Neural cell (in vitro differentiated cells): ENCODE results near the gene DHRS1. TPM values are rescaled to one million over a fixed set of nuclear protein-coding genes. Genes with fewer than 3 reads are reported as not detected.

Source experiments
- H2AFZ ChIP-seq: fragments of 200-600, 300-800 bp; sonication (generic), shearing (Covaris generic); 2 replicates; pipeline ENCODE4 v1.6.0; 2014; ENCODE audit warnings: low read depth, mild to moderate bottlenecking, antibody characterized with exemption, low read length, moderate library complexity
- H3F3A ChIP-seq: fragments of 200-600 bp; shearing (Covaris generic); 2 replicates; pipeline ENCODE4 v1.6.1; 2016; ENCODE audit warnings: mild to moderate bottlenecking, moderate library complexity, mixed read lengths, antibody characterized with exemption, low read length; ENCODE audit not compliant: insufficient read depth, poor library complexity, severe bottlenecking
- H3K27ac ChIP-seq: fragments of 200-600, 300-800 bp; sonication (generic), shearing (Covaris generic); 2 replicates; pipeline ENCODE4 v1.5.1; 2014; ENCODE audit warnings: mild to moderate bottlenecking, low read length, moderate library complexity
- H3K27me3 ChIP-seq: fragments of 300-800, 200-600 bp; sonication (generic), shearing (Covaris generic); 2 replicates; pipeline ENCODE4 v1.6.0; 2014; ENCODE audit warnings: mild to moderate bottlenecking, low read depth, low read length, moderate library complexity; ENCODE audit not compliant: insufficient read depth
- H3K36me3 ChIP-seq: fragments of 300-800, 200-600 bp; sonication (generic), shearing (Covaris generic); 2 replicates; pipeline ENCODE4 v1.5.1; 2014; ENCODE audit warnings: mild to moderate bottlenecking, antibody characterized with exemption, low read length, moderate library complexity; ENCODE audit not compliant: insufficient read depth
- H3K4me2 ChIP-seq: fragments of 300-800, 200-600 bp; sonication (generic), shearing (Covaris generic); 2 replicates; pipeline ENCODE4 v1.6.0; 2014; ENCODE audit warnings: mild to moderate bottlenecking, low read length
- H3K4me3 ChIP-seq: fragments of 300-800, 200-600 bp; sonication (generic), shearing (Covaris generic); 2 replicates; pipeline ENCODE4 v1.5.1; 2014; ENCODE audit warnings: mild to moderate bottlenecking, low read length, moderate library complexity
- H3K79me2 ChIP-seq: fragments of 200-600 bp; shearing (Covaris generic); replicated peaks from 2 replicates; pipeline ENCODE4 v1.6.0; 2014; ENCODE audit warnings: mild to moderate bottlenecking, low read length, moderate library complexity; ENCODE audit not compliant: insufficient read depth
- H3K9ac ChIP-seq: fragments of 300-800, 200-600 bp; sonication (generic), shearing (Covaris generic); 2 replicates; pipeline ENCODE4 v1.6.1; 2016; ENCODE audit warnings: mild to moderate bottlenecking, low read length, mixed read lengths
- H3K9me2 ChIP-seq: fragments of 200-600 bp; shearing (Covaris generic); 2 replicates; pipeline ENCODE4 v1.6.1; 2016; ENCODE audit warnings: mild to moderate bottlenecking, low read length, mixed read lengths; ENCODE audit not compliant: insufficient read depth
- H3K9me3 ChIP-seq: fragments of 200-600, 300-800 bp; sonication (generic), shearing (Covaris generic); 2 replicates; pipeline ENCODE4 v1.6.1; 2016; ENCODE audit warnings: mild to moderate bottlenecking, mixed run types, low read length, moderate library complexity, mixed read lengths
- H4K20me1 ChIP-seq: fragments of 200-600 bp; shearing (Covaris generic); 2 replicates; pipeline ENCODE4 v1.6.1; 2016; ENCODE audit warnings: mild to moderate bottlenecking, mixed run types; ENCODE audit not compliant: insufficient read depth
- EP300 ChIP-seq: fragments of 450-650 bp; conservative IDR thresholded peaks from 2 replicates; pipeline ENCODE4 v1.6.1; 2014; ENCODE audit warnings: antibody characterized with exemption, mild to moderate bottlenecking, moderate library complexity; ENCODE audit not compliant: poor library complexity, severe bottlenecking
- EZH2 ChIP-seq: fragments of 200-600, 300-800 bp; shearing (Covaris generic), sonication (generic); IDR thresholded peaks from 2 replicates; pipeline ENCODE4 v1.6.1; 2014; ENCODE audit warnings: antibody characterized with exemption, low read length, borderline replicate concordance, mild to moderate bottlenecking; ENCODE audit not compliant: insufficient read depth, poor library complexity, severe bottlenecking
- MXI1 ChIP-seq: fragments of 450-650 bp; conservative IDR thresholded peaks from 2 replicates; pipeline ENCODE4 v1.6.1; 2014; ENCODE audit warnings: antibody characterized with exemption, mild to moderate bottlenecking; ENCODE audit not compliant: poor library complexity, severe bottlenecking
- POLR2AphosphoS5 ChIP-seq: IDR thresholded peaks from 2 replicates; pipeline ENCODE4 v1.6.1; 2012
- RAD21 ChIP-seq: fragments of 450-650 bp; conservative IDR thresholded peaks from 2 replicates; pipeline ENCODE4 v1.6.1; 2014; ENCODE audit warnings: antibody characterized with exemption, mild to moderate bottlenecking, moderate library complexity
- REST ChIP-seq: IDR thresholded peaks from 2 replicates; pipeline ENCODE4 v1.6.1; 2012; ENCODE audit warnings: borderline replicate concordance
- SMC3 ChIP-seq: fragments of 450-650 bp; conservative IDR thresholded peaks from 2 replicates; pipeline ENCODE4 v1.6.1; 2014; ENCODE audit warnings: antibody characterized with exemption, mild to moderate bottlenecking, moderate library complexity; ENCODE audit not compliant: poor library complexity
- TAF1 ChIP-seq: IDR thresholded peaks from 2 replicates; pipeline ENCODE4 v1.6.1; 2012; ENCODE audit warnings: low read depth
- polyA plus RNA-seq: library from polyadenylated mRNA; depleted of rRNA; stranded (reverse); fragments of >200 nt; gene quantifications from 2 replicates; pipeline ENCODE4 v1.2.3, GENCODE V29; 2014
- TF ChIP-seq, protein P1 (sequence below): fragments of 450-650 bp; IDR thresholded peaks from 2 replicates; pipeline ENCODE4 v1.5.1; 2014; ENCODE audit warnings: antibody characterized with exemption, mild to moderate bottlenecking, moderate library complexity; ENCODE audit not compliant: poor library complexity, severe bottlenecking

DHRS1 gene
- polyA plus RNA-seq, 1 donor from 2014 or later: 6.9 TPM

GRCh38 chr14:24269910-24270536 is 29.6 kb downstream of the DHRS1 start:
- H2AFZ ChIP-seq: no peak overlapping the region
- H3K9ac ChIP-seq: no peak overlapping the region
- no peak for TF ChIP-seq RAD21
- no peak for TF ChIP-seq MXI1
- no peak for TF ChIP-seq SMC3
- TF ChIP-seq EP300: no peak
- TF ChIP-seq POLR2AphosphoS5: no peak
- TF ChIP-seq TAF1: no peak
- no peak for TF ChIP-seq REST
- TF ChIP-seq EZH2: no peak
- TF ChIP-seq, protein P1, sequence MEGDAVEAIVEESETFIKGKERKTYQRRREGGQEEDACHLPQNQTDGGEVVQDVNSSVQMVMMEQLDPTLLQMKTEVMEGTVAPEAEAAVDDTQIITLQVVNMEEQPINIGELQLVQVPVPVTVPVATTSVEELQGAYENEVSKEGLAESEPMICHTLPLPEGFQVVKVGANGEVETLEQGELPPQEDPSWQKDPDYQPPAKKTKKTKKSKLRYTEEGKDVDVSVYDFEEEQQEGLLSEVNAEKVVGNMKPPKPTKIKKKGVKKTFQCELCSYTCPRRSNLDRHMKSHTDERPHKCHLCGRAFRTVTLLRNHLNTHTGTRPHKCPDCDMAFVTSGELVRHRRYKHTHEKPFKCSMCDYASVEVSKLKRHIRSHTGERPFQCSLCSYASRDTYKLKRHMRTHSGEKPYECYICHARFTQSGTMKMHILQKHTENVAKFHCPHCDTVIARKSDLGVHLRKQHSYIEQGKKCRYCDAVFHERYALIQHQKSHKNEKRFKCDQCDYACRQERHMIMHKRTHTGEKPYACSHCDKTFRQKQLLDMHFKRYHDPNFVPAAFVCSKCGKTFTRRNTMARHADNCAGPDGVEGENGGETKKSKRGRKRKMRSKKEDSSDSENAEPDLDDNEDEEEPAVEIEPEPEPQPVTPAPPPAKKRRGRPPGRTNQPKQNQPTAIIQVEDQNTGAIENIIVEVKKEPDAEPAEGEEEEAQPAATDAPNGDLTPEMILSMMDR: no peak
- H3K36me3 ChIP-seq: no peaks in the 10 kb centered on the region
- no peaks in the 10 kb centered on the region for H3K79me2 ChIP-seq
- no peaks in the 10 kb centered on the region for H3K9me2 ChIP-seq
- no peaks in the 10 kb centered on the region for H3K27me3 ChIP-seq
- H3F3A ChIP-seq: no peaks in the 10 kb centered on the region
- no peak overlapping the region for H3K27ac ChIP-seq
- H4K20me1 ChIP-seq: no peaks in the 10 kb centered on the region
- H3K9me3 ChIP-seq: no peaks in the 10 kb centered on the region
- peak overlapping the region; percentile 88 for H3K4me3 ChIP-seq
- H3K4me2 ChIP-seq: no peak overlapping the region

- no peaks in the 10 kb centered on the region for H3K9me3 ChIP-seq
- no peaks in the 10 kb centered on the region for H3K36me3 ChIP-seq
- H3K9me2 ChIP-seq: no peaks in the 10 kb centered on the region
- H3K9ac ChIP-seq: no peak overlapping the region
- H3K4me2 ChIP-seq: no peak overlapping the region
- no peaks in the 10 kb centered on the region for H4K20me1 ChIP-seq
- no peak overlapping the region for H2AFZ ChIP-seq
- no peaks in the 10 kb centered on the region for H3K79me2 ChIP-seq
- no peak overlapping the region for H3K4me3 ChIP-seq
- H3K27me3 ChIP-seq: no peaks in the 10 kb centered on the region
- TF ChIP-seq MXI1: no peak
- TF ChIP-seq TAF1: no peak
- no peak for TF ChIP-seq EZH2
- no peak for TF ChIP-seq SMC3
- TF ChIP-seq RAD21: no peak
- TF ChIP-seq, protein P1: no peak
- no peak for TF ChIP-seq EP300
- no peak for TF ChIP-seq REST
- no peak for TF ChIP-seq POLR2AphosphoS5
- no peak overlapping the region for H3K27ac ChIP-seq
- H3F3A ChIP-seq: no peaks in the 10 kb centered on the region
Measured at GRCh38 chr14:24269368-24269767, 30.2 kb downstream of the DHRS1 start.
